Stomach (tissue), 4 donors: ENCODE results near the gene SFMBT2.

Source experiments
- CTCF ChIP-seq, 7 experiments: fragments of 450-650 bp in 4 of 7; fragments of 200-600 bp in 3 of 7; sonication (generic) in 3 of 7; IDR thresholded peaks; one replicate each; pipeline ENCODE4 v1.5.1; 2016 to 2019; ENCODE audit warnings: antibody characterized with exemption in 7 of 7, control low read depth in 2 of 7, mild to moderate bottlenecking in 1 of 7
- POLR2A ChIP-seq, 4 donors: fragments of 450-650 bp; IDR thresholded peaks; one replicate each; pipeline ENCODE4 v1.6.1; 2016; ENCODE audit warnings: antibody characterized with exemption in 4 of 4, control low read depth in 2 of 4, mild to moderate bottlenecking in 1 of 4, moderate library complexity in 1 of 4

GRCh38 chr10:7117177-7117799, 293.5 kb downstream of the SFMBT2 start:
- no peak for TF ChIP-seq CTCF (IDR thresholded peaks at IDR 0.05)
- TF ChIP-seq POLR2A (IDR thresholded peaks at IDR 0.05) = no peak
